ENCODE measurements around the gene RCVRN. TPM values are rescaled to one million over a fixed set of nuclear protein-coding genes. Genes with fewer than 3 reads are reported as not detected.

Gene RCVRN
- total and polyA plus RNA-seq, 9 of the 15 experiments (the other 6 are each of a cell fraction or from before 2014, with no cell fraction given) = not detected

DNA sequence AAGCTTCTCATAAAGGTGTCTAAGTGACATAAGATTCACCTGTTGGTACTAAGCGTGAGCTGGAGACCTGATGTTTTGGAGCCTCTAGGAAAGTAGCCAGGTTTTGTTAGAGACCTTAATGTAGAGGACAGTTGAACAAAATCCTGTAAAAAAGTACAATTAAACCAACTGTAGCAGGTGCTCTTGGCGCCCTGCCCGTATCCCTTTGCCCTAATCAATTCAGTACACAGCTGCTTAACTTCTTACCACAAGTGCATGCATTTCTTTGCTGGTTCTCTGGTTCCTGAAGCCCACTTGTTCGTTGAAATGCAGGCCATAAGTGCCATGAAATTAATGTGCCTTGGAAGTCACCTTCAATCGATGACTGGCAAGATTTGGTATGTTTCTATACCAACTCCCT, 54.9 kb downstream of the RCVRN start:
- Histone ChIP-seq H4K20me1 (replicated peaks; ENCODE audit: control insufficient read depth, insufficient read depth, low read length) (no peaks in the 10 kb centered on the region), H2AFZ (ENCODE audit: low read depth, low read length) (no peak overlapping the region), H3K4me3 (no peak overlapping the region), H3K9me1 (ENCODE audit: control insufficient read depth, insufficient read depth, low read length) (no peaks in the 10 kb centered on the region), H3K36me3 (ENCODE audit: control insufficient read depth, insufficient read depth, low read length) (no peaks in the 10 kb centered on the region), H3K9me3 (replicated peaks; ENCODE audit: control insufficient read depth, insufficient read depth, low read depth, low read length) (no peaks in the 10 kb centered on the region), H3K9ac (ENCODE audit: insufficient read depth in 1 of 2, low read depth in 2 of 2, low read length in 2 of 2) (no peak overlapping the region), H3K4me1 (replicated peaks in 1 of 2; ENCODE audit: control insufficient read depth in 2 of 2, insufficient read depth in 2 of 2, low read length in 2 of 2) (no peaks in the 10 kb centered on the region), H3K27me3 (ENCODE audit: control insufficient read depth in 2 of 2, insufficient read depth in 2 of 2, low read length in 2 of 2) (no peaks in the 10 kb centered on the region; a peak in 1 of 5 replicates), H3K27ac (ENCODE audit: extremely low read depth, low read depth, low read length) (no peak overlapping the region), H3K4me2 (ENCODE audit: insufficient read depth, low read length) (no peak overlapping the region), H3K79me2 (ENCODE audit: control insufficient read depth, insufficient read depth, low read length) (no peaks in the 10 kb centered on the region)
- FAIRE-seq (no peak), ATAC-seq (no peak), DNase-seq (ENCODE audit: extremely low read depth in 1 of 4, low spot score in 3 of 4) (no peak)
- TF ChIP-seq TOE1 (IDR thresholded peaks at IDR 0.05; ENCODE audit: borderline replicate concordance) (no peak), TOE1 (CRISPR knock-in tag; IDR thresholded peaks at IDR 0.05; ENCODE audit: borderline replicate concordance, low read depth) (no peak), ILK (tag; IDR thresholded peaks at IDR 0.05; ENCODE audit: borderline replicate concordance, low read depth) (no peak), RFX7 (CRISPR knock-in tag; IDR thresholded peaks at IDR 0.05) (no peak), ZC3H8 (IDR thresholded peaks at IDR 0.05) (no peak), ZBTB9 (CRISPR knock-in tag; IDR thresholded peaks at IDR 0.05) (no peak), MCM2 (IDR thresholded peaks at IDR 0.05; ENCODE audit: low read depth) (no peak), ZNF551 (CRISPR knock-in tag; IDR thresholded peaks at IDR 0.05) (no peak), SPI1 (IDR thresholded peaks at IDR 0.05; ENCODE audit: borderline replicate concordance, low read depth, low read length) (no peak), CBFA2T3 (IDR thresholded peaks at IDR 0.05) (no peak), ZSCAN32 (CRISPR knock-in tag; IDR thresholded peaks at IDR 0.05) (no peak), E2F3 (CRISPR knock-in tag; IDR thresholded peaks at IDR 0.05) (no peak), RFX1 (IDR thresholded peaks at IDR 0.05) (no peak)
- POLR2A ChIA-PET = interaction anchor here (1.0 kb wide), 1 partner anchor 8 kb away, joined by 5 read pairs; no protein-coding TSS in a partner anchor
- in situ Hi-C loops (cut with MboI) (no loop called here), intact Hi-C loops (cut with micrococcal nuclease) (no loop called here)
- whole genome bisulfite sequencing (ENCODE audit: insufficient coverage, low coverage, missing lambda C conversion rate) = 0% methylated on average over 5 of the region's 5 CpGs
- BruUV-seq (replicated peaks) = no TSS peak
- CTCF ChIA-PET (ENCODE audit: low intra/inter-chr PET ratio) = no interaction called here

Other genes starting within 250 kb of the RCVRN start
- not detected in 2 replicates for gene DHRS7C, start 113.7 kb downstream of the RCVRN start, total RNA-seq (2014; rRNA removed)
- not detected in 2 replicates for gene DHRS7C, start 113.7 kb downstream of the RCVRN start, total RNA-seq (2014; rRNA removed; fragmentation: Illumina TruSeq; extraction: Trizol)
- not detected in 2 replicates for gene DHRS7C, start 113.7 kb downstream of the RCVRN start, total RNA-seq (2015; rRNA removed; fragmentation: Illumina TruSeq; extraction: Trizol)
- not detected in 2 replicates for gene DHRS7C, start 113.7 kb downstream of the RCVRN start, total RNA-seq (2021)
- gene DHRS7C, start 113.7 kb downstream of the RCVRN start, polyA plus RNA-seq (2011; rRNA removed) = not detected in 2 replicates
- gene DHRS7C, start 113.7 kb downstream of the RCVRN start, polyA plus RNA-seq (2014; fragmentation: Illumina TruSeq; extraction: Trizol) = not detected in 2 replicates
- gene DHRS7C, start 113.7 kb downstream of the RCVRN start, polyA plus RNA-seq (2014; fragmentation: Nextera tagmentation; extraction: Ambion mirVana) = not detected
- gene DHRS7C, start 113.7 kb downstream of the RCVRN start, polyA plus RNA-seq (2014; rRNA removed) = not detected in 2 replicates
- gene GSG1L2, start 83.2 kb downstream of the RCVRN start, total RNA-seq (2014; rRNA removed) = not detected in 2 replicates
- not detected in 2 replicates for gene GSG1L2, start 83.2 kb downstream of the RCVRN start, total RNA-seq (2014; rRNA removed; fragmentation: Illumina TruSeq; extraction: Trizol)
- gene GSG1L2, start 83.2 kb downstream of the RCVRN start, total RNA-seq (2015; rRNA removed; fragmentation: Illumina TruSeq; extraction: Trizol) = not detected in 2 replicates
- not detected in 2 replicates for gene GSG1L2, start 83.2 kb downstream of the RCVRN start, total RNA-seq (2021)
- gene GSG1L2, start 83.2 kb downstream of the RCVRN start, polyA plus RNA-seq (2011; rRNA removed) = not detected in 2 replicates
- not detected in 2 replicates for gene GSG1L2, start 83.2 kb downstream of the RCVRN start, polyA plus RNA-seq (2014; fragmentation: Illumina TruSeq; extraction: Trizol)
- gene GSG1L2, start 83.2 kb downstream of the RCVRN start, polyA plus RNA-seq (2014; fragmentation: Nextera tagmentation; extraction: Ambion mirVana) = not detected
- gene GSG1L2, start 83.2 kb downstream of the RCVRN start, polyA plus RNA-seq (2014; rRNA removed) = not detected in 2 replicates
- gene GLP2R, start 79.3 kb downstream of the RCVRN start, total RNA-seq (2014; rRNA removed) = not detected in 2 replicates
- gene GLP2R, start 79.3 kb downstream of the RCVRN start, total RNA-seq (2014; rRNA removed; fragmentation: Illumina TruSeq; extraction: Trizol) = not detected in 2 replicates
- not detected in 2 replicates for gene GLP2R, start 79.3 kb downstream of the RCVRN start, total RNA-seq (2015; rRNA removed; fragmentation: Illumina TruSeq; extraction: Trizol)
- not detected in 2 replicates for gene GLP2R, start 79.3 kb downstream of the RCVRN start, total RNA-seq (2021)
- not detected in 2 replicates for gene GLP2R, start 79.3 kb downstream of the RCVRN start, polyA plus RNA-seq (2011; rRNA removed)
- gene GLP2R, start 79.3 kb downstream of the RCVRN start, polyA plus RNA-seq (2014; fragmentation: Illumina TruSeq; extraction: Trizol) = not detected in 2 replicates
- gene GLP2R, start 79.3 kb downstream of the RCVRN start, polyA plus RNA-seq (2014; fragmentation: Nextera tagmentation; extraction: Ambion mirVana) = not detected
- gene GLP2R, start 79.3 kb downstream of the RCVRN start, polyA plus RNA-seq (2014; rRNA removed) = not detected in 2 replicates

All from K562 (cell line).